Endothelial cell of umbilical vein (primary cell): ENCODE results near the gene KCNAB2. TPM values are rescaled to one million over a fixed set of nuclear protein-coding genes. Genes with fewer than 3 reads are reported as not detected.

Experiments
- BruUV-seq: library from RNA; stranded (reverse); fragments of 400-500 nt; replicated peaks from 2 replicates; lab custom pipeline; 2021; lab: Mats Ljungman, UMichigan
- CTCF ChIA-PET: fragments of 300-600, 350-600 bp; sonication (Branson Sonifier 250); formaldehyde crosslinking; loops from one replicate; lab custom pipeline; 2021; ENCODE audit warnings: antibody characterized with exemption, inconsistent platforms; lab: Charles Lee
- POLR2A ChIA-PET: fragments of 300-600, 350-600 bp; sonication (Branson Sonifier 250); formaldehyde crosslinking; loops from one replicate; lab custom pipeline; 2021; ENCODE audit warnings: antibody characterized with exemption, inconsistent platforms; lab: Charles Lee
- DNase-seq: peaks from one replicate; pipeline ENCODE4 v3.0.0-alpha.2; 2011; ENCODE audit warnings: low read depth, low spot score
- FAIRE-seq: peaks from 2 replicates; lab custom pipeline; 2011; peaks lifted over from hg19 to GRCh38; lab: Jason Lieb, UNC
- H2AFZ ChIP-seq: 2 replicates; pipeline ENCODE4 v1.6.0; 2012; ENCODE audit warnings: low read depth, low read length, control low read depth, inconsistent platforms
- H3K27ac ChIP-seq: 2 replicates; pipeline ENCODE4 v1.5.1; 2011; ENCODE audit warnings: low read depth, mild to moderate bottlenecking, control low read depth, low read length, moderate library complexity; ENCODE audit not compliant: insufficient read depth
- H3K27me3 ChIP-seq, 2 experiments: 2 replicates each; pipeline versions ENCODE4 v1.6.0 to v1.6.1; 2011; ENCODE audit warnings: low read length in 2 of 2, mixed read lengths in 1 of 2; ENCODE audit not compliant: control insufficient read depth in 2 of 2, insufficient read depth in 2 of 2
- H3K36me3 ChIP-seq, 2 experiments: 2 replicates in 1 of 2; 3 replicates in 1 of 2; pipeline ENCODE4 v1.5.1; 2011; ENCODE audit warnings: low read length in 2 of 2, mild to moderate bottlenecking in 1 of 2, moderate library complexity in 1 of 2; ENCODE audit not compliant: control insufficient read depth in 2 of 2, insufficient read depth in 2 of 2; ENCODE audit errors: extremely low read depth in 1 of 2
- H3K4me1 ChIP-seq: 3 replicates; pipeline ENCODE4 v1.5.1; 2011; ENCODE audit warnings: mild to moderate bottlenecking, low read length; ENCODE audit not compliant: control insufficient read depth, insufficient read depth; ENCODE audit errors: extremely low read depth
- H3K4me2 ChIP-seq: 2 replicates; pipeline ENCODE4 v1.6.1; 2011; ENCODE audit warnings: low read length, control low read depth, mixed read lengths; ENCODE audit not compliant: insufficient read depth
- H3K4me3 ChIP-seq, 3 experiments: fragments of 200-600 bp in 1 of 3; sonication (generic), shearing (Covaris generic) in 1 of 3; replicated peaks in 1 of 3; 2 replicates each; pipeline ENCODE4 v1.5.1; 2011 to 2016; ENCODE audit warnings: control low read depth in 3 of 3, low read length in 3 of 3, mild to moderate bottlenecking in 2 of 3, inconsistent platforms in 1 of 3, low read depth in 1 of 3, moderate library complexity in 1 of 3; ENCODE audit not compliant: insufficient read depth in 1 of 3
- H3K79me2 ChIP-seq: 2 replicates; pipeline ENCODE4 v1.6.0; 2012; ENCODE audit warnings: low read length, inconsistent platforms; ENCODE audit not compliant: control insufficient read depth, insufficient read depth
- H3K9ac ChIP-seq: replicated peaks from 2 replicates; pipeline ENCODE3; 2011; ENCODE audit warnings: low read length, control low read depth; ENCODE audit not compliant: insufficient read depth; ENCODE audit errors: extremely low read depth
- H3K9me1 ChIP-seq: replicated peaks from 3 replicates; pipeline ENCODE4 v1.6.0; 2011; ENCODE audit warnings: mild to moderate bottlenecking, low read length; ENCODE audit not compliant: control insufficient read depth, insufficient read depth; ENCODE audit errors: extremely low read depth
- H3K9me3 ChIP-seq: replicated peaks from 2 replicates; pipeline ENCODE4 v1.5.1; 2012; ENCODE audit warnings: low read length, inconsistent platforms; ENCODE audit not compliant: control insufficient read depth, insufficient read depth
- H4K20me1 ChIP-seq: replicated peaks from 2 replicates; pipeline ENCODE3; 2011; ENCODE audit warnings: mild to moderate bottlenecking, low read length; ENCODE audit not compliant: control insufficient read depth, insufficient read depth; ENCODE audit errors: extremely low read depth
- EZH2 ChIP-seq: IDR thresholded peaks from 2 replicates; pipeline ENCODE4 v1.6.1; 2012; ENCODE audit warnings: borderline replicate concordance, low read depth, mild to moderate bottlenecking, moderate library complexity, low read length, inconsistent platforms; ENCODE audit not compliant: severe bottlenecking
- FOS ChIP-seq: IDR thresholded peaks from 2 replicates; pipeline ENCODE4 v1.6.1; 2011; ENCODE audit warnings: mild to moderate bottlenecking, low read length, moderate library complexity, borderline replicate concordance; ENCODE audit not compliant: insufficient read depth
- GATA2 ChIP-seq: IDR thresholded peaks from 2 replicates; pipeline ENCODE4 v1.7.0; 2011; ENCODE audit warnings: low read depth, mild to moderate bottlenecking, moderate library complexity, mixed read lengths, low read length; ENCODE audit not compliant: insufficient read length, insufficient read depth
- JUN ChIP-seq: IDR thresholded peaks from 2 replicates; pipeline ENCODE4 v1.6.1; 2011; ENCODE audit warnings: borderline replicate concordance, low read depth; ENCODE audit not compliant: insufficient read length, insufficient read depth
- MYC ChIP-seq: IDR thresholded peaks from one replicate; pipeline ENCODE4 v1.6.1; 2011; ENCODE audit warnings: mild to moderate bottlenecking, low read depth, low read length
- POLR2A ChIP-seq: IDR thresholded peaks from 2 replicates; pipeline ENCODE4 v1.6.1; 2012; ENCODE audit warnings: low read depth, mild to moderate bottlenecking, control low read depth, low read length
- POLR2AphosphoS5 ChIP-seq: IDR thresholded peaks from 2 replicates; pipeline ENCODE4 v1.6.1; 2012; ENCODE audit warnings: low read depth, mild to moderate bottlenecking, control low read depth, low read length, moderate library complexity; ENCODE audit not compliant: insufficient read depth
- dilution Hi-C: fragments of 300-500 bp; cut with MboI; formaldehyde crosslinking; loops from one replicate; pipeline ENCODE4 v1.15.0; 2019; ENCODE audit warnings: low sequenced_read_pairs; ENCODE audit not compliant: extremely low pct_ligation_motif_present
- intact Hi-C: fragments of 100-400 bp; cut with micrococcal nuclease; formaldehyde crosslinking; loops from one replicate; pipeline ENCODE4 v1.10.0; 2022
- polyA plus RNA-seq, 4 experiments: library from polyadenylated mRNA; depleted of rRNA in 3 of 4; stranded (reverse) in 3 of 4; unstranded in 1 of 4; fragments of >200 nt; gene quantifications; 2 replicates each; pipeline versions ENCODE4 v1.2.1 to v1.2.3, GENCODE V29; 2011 to 2012; ENCODE audit warnings: missing spikeins in 1 of 4
- total RNA-seq: library from RNA; stranded (reverse); gene quantifications from 2 replicates; pipeline ENCODE4 v1.2.3, GENCODE V29; 2021
- TF ChIP-seq, protein P1 (sequence below): IDR thresholded peaks from 2 replicates; pipeline ENCODE4 v1.6.1; 2011; ENCODE audit not compliant: insufficient read depth, insufficient read length
- TF ChIP-seq, protein P2 (sequence below), 2 donors: IDR thresholded peaks; 1 replicate in 1 of 2; 2 replicates in 1 of 2; pipeline ENCODE4 v1.5.1; 2011; ENCODE audit warnings: low read length in 2 of 2, mild to moderate bottlenecking in 2 of 2, moderate library complexity in 2 of 2, control low read depth in 1 of 2, inconsistent platforms in 1 of 2, low read depth in 1 of 2; ENCODE audit not compliant: insufficient read depth in 1 of 2; ENCODE audit errors: extremely low read depth in 1 of 2

Gene KCNAB2
- total and polyA plus RNA-seq, 2 donors (not counting 3 experiments of a cell fraction or from before 2014, with no cell fraction given): 2.4 to 3.8 TPM

DNA sequence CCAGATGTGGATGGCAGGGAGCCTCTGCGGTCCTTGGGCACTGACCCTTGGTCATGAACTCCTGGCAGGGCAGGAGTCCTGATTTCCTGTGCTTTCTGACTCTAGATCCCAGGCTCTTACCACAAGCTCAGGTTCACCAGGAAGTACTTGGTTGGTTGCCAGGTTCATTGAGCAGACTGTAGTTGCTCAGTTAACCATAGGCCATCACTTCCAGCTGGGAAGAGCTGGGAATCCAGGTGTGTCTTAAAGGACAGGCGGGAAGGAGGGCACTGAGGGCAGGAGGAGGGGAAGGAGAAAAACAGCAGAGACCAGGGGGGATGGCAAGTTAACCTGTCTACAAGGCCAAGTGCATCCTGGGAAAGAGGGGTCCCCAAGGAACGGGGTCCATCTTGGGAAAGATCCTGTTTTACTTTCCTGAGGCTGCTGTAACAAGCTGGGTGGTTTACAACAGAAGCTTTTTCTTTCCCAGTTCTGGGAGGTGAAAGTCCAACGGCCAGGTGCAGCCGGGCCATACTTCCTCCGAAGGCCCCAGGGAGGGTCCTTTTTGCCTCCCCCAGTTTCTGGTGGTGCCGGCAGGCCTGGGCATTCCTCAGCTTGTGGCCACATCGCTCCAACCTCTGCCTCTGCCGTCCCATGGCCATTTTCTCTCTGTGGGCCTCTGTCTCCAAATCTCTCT is 11.6 kb downstream of the KCNAB2 start:
- Histone ChIP-seq H4K20me1 (no peaks in the 10 kb centered on the region), H3K27ac (no peak overlapping the region), H3K4me3 (no peak overlapping the region), H3K36me3 (no peaks in the 10 kb centered on the region), H3K27me3 (no peaks in the 10 kb centered on the region), H2AFZ (no peak overlapping the region), H3K9ac (no peak overlapping the region), H3K4me2 (no peak overlapping the region), H3K9me3 (no peaks in the 10 kb centered on the region), H3K9me1 (no peaks in the 10 kb centered on the region), H3K4me1 (peaks cover 10% of the 10 kb centered on the region), H3K79me2 (no peaks in the 10 kb centered on the region)
- no peak for FAIRE-seq
- BruUV-seq: no TSS peak
- dilution Hi-C loops (no loop called here), intact Hi-C loops (loop anchor here (5.0 kb wide), 1 partner anchor 285 kb away; no protein-coding TSS in a partner anchor)
- CTCF ChIA-PET: interaction anchor here (0.6 to 2.7 kb wide), 5 partner anchors 23 to 189 kb away, joined by 3 to 14 read pairs (median 6); partner anchors contain the start of gene RNF207
- POLR2A ChIA-PET: no interaction called here
- DNase-seq: no peak
- TF ChIP-seq POLR2AphosphoS5 (no peak), GATA2 (no peak), EZH2 (no peak), JUN (no peak), MYC (no peak), POLR2A (no peak), FOS (no peak)
- TF ChIP-seq, protein P1, sequence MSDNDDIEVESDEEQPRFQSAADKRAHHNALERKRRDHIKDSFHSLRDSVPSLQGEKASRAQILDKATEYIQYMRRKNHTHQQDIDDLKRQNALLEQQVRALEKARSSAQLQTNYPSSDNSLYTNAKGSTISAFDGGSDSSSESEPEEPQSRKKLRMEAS: no peak
- TF ChIP-seq, protein P2, sequence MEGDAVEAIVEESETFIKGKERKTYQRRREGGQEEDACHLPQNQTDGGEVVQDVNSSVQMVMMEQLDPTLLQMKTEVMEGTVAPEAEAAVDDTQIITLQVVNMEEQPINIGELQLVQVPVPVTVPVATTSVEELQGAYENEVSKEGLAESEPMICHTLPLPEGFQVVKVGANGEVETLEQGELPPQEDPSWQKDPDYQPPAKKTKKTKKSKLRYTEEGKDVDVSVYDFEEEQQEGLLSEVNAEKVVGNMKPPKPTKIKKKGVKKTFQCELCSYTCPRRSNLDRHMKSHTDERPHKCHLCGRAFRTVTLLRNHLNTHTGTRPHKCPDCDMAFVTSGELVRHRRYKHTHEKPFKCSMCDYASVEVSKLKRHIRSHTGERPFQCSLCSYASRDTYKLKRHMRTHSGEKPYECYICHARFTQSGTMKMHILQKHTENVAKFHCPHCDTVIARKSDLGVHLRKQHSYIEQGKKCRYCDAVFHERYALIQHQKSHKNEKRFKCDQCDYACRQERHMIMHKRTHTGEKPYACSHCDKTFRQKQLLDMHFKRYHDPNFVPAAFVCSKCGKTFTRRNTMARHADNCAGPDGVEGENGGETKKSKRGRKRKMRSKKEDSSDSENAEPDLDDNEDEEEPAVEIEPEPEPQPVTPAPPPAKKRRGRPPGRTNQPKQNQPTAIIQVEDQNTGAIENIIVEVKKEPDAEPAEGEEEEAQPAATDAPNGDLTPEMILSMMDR (IDR thresholded peaks at IDR 0.05; ENCODE audit: extremely low read depth in 1 of 2, insufficient read depth in 1 of 2, low read depth in 1 of 2, low read length in 2 of 2): no peak
